DMS79 treated with DMSO at 0.1 percent for 48 hours (cell line): ENCODE measurements around the gene CCDC200.
"Not testable (repeated sequence)": the region's sequence is repeated elsewhere in the genome, so short reads cannot be mapped to it uniquely, and the experiment has no call there.

Source experiments
- DNase-seq: peaks from one replicate; lab custom pipeline; 2025; lab: John Stamatoyannopoulos, UW

CCDC200 gene

DNA sequence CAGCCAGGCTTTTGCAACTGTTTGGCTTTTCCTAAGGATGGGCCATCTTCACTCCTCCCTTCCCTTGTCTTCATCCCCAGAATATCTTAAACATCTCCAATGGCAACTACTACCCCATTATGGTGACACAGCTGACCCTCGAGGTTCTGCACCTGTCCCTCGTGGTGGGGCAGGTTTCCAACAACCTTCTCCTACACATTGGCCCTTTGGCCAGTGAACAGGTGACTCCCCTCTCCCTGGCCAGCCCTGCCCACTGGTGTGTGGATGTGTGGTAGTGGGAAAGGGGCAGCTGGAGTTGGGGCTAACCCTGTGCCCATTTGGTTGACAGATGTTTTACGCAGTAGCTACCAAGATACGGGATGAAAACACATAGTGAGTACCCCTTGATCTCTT is 12.1 kb downstream of the CCDC200 start:
- DNase-seq = no peak

DNA sequence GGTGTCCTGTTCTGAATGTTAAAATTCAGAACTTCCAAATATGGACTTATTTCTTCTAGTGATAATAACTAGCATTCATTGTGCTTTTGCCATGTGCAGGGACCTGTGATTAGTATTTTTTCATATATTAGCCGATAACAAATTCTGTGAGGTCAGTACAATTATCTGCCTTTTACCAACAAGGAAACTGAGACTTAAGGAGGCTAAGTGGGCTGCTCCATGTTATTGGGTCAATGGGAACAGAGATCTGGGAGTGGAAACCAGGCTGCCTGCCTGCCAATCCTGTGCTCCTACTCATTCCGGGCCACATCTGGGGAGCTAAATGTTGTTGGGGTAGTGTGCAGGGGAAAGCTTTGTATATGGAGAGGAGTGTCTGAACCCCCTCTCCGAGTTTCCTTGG is 13.1 kb downstream of the CCDC200 start:
- no peak for DNase-seq

DNA sequence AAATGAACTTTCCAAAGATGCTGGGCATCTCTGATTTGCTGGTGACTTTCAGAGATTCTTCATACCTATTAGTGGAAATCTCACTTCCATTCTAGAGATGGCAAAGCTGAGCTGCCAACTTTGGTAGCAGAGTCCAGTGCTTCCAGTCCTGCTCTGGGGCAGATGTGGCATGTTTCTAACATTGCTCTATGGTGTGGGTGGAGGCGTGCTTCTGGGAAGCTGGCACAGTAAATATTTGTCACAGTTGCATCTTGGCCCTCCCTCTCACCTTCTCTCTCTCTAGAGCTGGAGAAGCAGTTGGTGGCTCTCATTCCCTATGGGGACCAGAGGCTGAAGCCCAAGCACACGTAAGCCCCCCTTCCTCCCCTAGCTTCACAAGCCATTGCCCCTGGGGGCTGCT is 14.9 kb downstream of the CCDC200 start:
- no peak for DNase-seq

DNA sequence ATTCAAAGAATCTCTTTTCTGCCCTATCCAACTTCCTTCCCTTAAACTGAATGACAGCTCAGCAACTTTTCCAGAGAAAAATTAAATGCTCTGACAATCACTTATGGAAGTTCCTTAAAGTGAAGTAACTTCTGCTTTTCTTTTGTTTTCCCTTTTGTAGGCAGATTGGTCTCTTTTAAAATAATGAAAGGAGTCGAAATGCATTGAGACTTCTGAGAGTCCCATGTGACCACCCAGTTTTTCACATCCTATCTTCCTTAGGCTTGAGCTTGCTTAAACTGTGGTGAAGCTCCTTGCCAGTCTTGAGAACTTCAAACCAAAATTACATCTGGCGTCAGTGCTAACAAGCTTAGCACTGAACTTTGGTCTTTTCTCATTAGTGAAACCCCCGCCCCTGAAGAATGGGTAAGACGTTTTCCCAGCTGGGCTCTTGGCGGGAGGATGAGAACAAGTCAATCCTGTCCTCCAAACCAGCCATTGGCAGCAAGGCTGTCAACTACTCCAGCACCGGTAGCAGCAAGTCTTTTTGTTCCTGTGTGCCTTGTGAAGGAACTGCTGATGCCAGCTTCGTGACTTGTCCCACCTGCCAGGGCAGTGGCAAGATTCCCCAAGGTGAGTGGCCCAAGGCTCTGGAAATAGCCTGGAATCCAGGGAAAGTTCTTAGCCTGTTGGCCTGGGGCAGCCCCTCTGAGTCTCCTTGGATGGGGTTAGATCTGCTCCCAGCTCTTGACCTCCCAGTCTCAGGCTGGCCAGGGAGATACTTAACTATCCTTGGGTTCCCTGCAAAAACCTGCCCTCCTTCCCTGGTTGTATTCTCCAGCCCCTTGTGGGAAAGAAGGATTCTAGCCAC is 15.6 kb downstream of the CCDC200 start:
- DNase-seq = no peak

DNA sequence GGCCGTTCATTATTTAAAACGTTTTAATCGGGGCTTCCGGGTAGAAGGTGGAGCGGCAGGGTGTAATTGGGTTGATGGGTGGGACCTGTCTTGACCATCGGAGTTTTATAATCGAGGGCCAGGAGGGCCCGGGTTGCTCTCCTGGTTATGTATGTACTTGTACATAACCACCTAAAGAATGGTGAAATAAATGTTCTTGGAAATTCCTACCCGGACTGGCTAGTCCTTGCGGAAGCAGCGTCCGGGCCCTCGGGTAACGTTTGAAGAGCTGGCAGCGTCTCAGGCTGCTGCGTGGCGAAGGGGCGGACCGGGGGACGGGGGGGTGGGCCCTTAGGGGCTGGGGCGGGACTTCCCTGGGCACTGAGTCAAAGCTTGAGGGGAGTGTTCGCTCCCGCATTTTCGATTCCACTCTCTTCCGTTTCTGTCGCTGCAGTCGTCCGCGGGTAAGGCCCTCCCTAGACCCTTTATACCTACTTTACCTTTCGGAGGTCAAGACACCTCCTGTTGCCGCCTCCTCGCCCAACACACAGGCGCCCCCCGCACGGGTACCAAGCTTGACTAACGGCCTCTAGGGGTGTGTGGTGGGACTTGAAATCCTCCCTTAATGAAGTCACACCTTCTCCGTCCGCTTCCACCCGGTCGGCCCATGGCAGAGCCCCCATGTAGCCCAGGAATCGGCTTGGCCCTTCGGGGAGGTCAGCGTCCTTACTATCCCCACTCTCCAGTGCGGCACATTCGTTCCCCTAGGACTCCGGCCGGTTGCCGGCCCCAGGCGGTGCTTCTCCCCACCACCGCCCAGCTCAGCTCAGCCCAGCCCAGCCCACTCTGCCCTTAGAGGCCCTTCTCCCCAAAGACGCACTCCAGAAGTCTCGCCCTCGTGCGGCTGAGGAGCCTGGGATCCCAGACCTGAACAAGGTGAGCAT is 16.7 kb downstream of the CCDC200 start, which contains the start of gene TMEM106A:
Gene TMEM106A (plus strand): TSS at position 396 of the 923 bp plus-strand sequence. CDS start 1,167 bp downstream, outside the sequence.
- no peak for DNase-seq

DNA sequence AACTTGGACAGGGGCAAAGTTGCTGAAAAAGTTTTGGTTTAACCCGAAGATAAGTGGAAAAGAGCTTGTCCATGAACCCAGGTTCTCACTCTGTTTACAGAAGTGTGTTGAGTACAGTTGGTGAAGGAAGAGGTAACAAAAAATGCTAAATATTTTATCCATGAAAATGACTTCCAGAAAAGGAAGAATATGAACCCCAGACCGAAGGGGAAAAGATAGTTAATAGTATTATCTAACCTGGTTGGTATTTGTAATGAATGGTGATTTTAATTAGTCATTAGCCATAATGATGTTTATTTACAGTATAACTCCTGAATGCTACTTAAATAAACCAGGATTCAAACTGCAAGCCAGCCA is 17.3 kb downstream of the CCDC200 start:
- DNase-seq = no peak

DNA sequence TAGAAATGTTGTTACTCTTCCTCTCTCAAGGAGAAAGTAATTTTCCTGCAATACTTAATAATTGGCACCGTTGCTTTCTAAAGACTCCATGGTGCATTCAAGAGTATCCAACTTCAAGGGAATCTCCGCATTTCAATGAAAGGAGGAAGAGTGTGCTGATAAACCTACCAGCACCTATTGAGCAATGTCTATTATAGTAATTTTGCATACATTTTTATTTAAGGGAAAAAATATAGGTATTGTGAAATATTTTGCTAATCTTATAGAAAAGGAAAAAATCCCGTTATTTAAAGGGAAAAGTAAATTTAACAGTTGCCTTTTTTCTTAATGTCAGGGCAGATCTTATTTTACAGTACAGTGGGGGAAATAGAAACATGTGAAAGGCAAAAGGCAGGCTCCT is 17.8 kb downstream of the CCDC200 start:
- no peak for DNase-seq

DNA sequence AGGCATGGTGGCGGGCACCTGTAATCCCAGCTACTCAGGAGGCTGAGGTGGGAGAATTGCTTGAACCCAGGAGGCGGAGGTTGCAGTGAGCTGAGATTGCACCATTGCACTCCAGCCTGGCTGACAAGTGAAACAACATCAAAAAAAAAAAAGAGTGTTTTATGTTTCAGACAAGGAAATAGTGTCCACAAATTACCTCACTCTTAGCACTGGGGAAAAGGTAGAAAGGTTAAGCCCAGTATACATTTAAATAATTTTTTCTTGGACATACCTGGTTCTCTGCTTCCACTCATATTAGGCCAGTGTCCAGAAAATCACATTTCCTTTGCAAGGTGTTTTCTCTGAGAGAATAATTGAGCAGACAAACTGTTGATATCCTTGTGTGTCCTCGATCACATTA is 25.4 kb downstream of the CCDC200 start:
- not testable (repeated sequence) for DNase-seq

DNA sequence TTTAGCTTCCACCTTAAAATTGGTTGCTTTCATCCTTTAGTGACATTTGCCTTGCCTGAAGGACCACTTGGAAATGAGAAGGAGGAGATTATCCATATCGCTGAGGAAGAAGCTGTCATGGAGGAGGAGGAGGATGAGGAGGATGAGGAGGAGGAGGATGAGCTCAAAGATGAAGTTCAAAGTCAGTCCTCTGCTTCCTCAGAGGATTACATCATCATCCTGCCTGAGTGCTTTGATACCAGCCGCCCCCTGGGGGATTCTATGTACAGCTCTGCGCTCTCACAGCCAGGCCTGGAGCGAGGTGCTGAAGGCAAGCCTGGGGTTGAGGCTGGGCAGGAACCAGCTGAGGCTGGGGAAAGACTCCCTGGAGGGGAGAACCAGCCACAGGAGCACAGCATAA is 28.3 kb downstream of the CCDC200 start:
- DNase-seq = no peak

DNA sequence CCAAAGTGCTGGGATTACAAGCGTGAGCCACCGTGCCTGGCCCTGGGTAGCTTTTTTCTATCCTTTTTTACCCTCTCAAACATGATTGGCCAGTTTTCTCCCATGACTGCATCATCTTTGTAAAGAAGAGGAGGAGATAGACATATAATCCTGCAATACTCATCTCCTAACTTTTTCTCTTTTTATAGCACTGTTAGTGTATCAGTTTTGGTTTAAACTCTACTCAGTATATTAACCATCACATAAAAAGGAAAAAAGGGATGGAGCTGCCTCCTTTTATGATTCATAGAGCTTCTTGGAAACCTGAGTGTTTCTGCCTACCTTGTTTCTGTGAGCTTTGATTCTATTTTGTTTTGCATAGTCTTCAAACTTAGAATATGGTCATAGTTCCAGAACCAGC is 28.8 kb downstream of the CCDC200 start:
- DNase-seq = no peak

DNA sequence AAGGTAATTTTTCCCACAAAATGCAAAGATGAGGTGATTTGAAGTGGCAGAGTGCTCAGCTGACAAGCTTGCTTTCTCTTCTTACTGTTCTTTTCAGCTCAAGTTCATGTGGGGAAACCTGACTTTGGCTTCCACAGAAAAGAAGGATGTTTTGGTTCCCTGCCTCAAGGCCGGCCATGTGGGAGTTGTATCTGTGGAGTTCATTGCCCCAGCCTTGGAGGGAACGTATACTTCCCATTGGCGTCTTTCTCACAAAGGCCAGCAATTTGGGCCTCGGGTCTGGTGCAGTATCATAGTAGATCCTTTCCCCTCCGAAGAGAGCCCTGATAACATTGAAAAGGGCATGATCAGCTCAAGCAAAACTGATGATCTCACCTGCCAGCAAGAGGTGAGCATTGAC is 35.2 kb downstream of the CCDC200 start:
- DNase-seq = no peak

DNA sequence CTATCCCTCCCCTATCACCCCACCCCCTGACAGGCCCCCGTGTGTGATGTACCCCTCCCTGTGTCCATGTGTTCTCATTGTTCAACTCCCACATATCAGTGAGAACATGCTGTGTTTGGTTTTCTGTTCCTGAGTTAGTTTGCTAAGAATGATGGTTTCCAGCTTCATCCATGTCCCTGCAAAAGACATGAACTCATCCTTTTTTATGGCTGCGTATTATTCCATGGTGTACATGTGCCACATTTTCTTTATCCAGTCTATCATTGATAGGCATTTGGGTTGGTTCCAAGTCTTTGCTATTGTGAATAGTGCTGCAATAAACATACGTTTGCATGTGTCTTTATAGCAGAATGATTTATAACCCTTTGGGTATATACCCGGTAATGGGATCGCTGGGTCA is 41.8 kb downstream of the CCDC200 start:
- not testable (repeated sequence) for DNase-seq

DNA sequence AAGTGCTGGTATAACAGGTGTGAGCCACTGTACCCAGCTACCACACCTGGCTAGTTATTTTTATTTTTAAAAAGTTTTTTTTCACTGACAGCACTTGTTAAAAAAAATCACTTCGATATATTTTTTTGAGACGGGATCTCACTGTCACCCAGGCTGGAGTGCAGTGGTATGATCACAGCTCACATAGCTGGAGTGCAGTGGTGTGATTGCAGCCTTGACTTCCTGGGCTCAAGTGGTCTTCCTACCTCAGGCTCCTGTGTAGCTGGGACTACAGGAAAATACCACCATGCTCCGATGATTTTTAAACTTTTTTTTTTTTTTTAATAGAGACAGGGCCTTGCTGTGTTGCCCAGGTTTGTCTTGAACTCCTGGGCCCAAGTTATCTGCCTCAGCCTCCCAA is 44.5 kb downstream of the CCDC200 start:
- DNase-seq = no peak

DNA sequence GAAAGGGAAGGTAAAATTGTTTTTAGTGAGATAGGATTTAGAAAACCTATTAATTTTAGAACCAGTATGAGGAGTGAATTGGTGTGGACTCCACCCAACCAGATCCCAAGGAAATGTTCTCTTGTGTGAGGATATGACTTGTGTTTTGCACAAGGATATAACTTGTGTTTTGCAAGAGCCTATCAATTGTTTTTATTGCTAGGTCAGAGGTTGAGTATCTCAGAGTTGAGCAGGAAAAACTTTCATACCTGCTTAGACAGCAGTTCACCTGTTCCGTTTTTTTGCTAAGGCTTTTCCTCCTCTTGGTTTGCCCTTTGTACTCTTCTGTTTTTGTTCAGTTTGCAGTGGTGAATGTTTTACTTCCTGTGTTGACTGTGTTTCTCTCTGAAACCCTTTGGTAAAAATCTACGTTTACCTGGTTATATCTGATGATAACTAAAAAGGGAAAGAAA is 52.3 kb downstream of the CCDC200 start:
- DNase-seq = no peak

DNA sequence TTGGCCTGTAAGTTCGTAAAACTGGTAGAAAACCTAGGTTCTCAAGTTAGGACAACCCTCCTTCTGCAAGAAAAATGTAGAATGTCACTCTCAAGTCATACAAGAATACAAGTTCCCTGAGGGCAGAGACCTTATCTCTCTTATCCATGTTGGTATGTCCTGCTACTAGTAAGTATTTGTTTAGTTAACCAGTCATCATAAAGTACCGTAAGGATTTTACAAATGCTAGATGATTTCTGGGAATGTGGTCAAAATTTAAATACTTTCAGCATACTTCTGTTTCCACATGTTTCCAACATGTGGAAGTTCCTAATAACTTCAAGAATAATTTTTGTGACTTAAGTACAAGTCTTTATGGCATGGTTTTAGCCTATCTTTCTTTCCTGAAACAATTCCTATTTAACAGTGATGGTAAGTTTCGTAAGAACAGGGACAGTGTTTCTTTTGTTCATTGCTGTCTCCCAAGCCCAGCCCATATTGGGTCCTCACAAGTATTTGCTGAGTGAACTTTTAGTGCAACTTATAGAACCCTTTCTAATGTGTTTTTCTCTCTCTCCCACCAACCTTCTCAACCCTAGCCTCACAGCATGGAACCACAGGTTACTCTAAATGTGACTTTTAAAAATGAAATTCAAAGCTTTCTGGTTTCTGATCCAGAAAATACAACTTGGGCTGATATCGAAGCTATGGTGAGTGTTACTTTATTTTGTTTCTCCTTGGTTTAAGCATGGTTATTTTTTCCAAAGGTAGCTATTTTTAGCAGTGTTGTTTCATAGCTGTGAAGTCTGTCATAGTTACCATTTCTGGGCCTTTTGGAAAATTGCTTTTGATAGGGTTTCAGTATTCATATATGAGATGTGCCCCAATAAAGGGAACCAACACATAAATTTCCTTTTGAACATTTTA is 53.0 kb downstream of the CCDC200 start:
- no peak for DNase-seq

DNA sequence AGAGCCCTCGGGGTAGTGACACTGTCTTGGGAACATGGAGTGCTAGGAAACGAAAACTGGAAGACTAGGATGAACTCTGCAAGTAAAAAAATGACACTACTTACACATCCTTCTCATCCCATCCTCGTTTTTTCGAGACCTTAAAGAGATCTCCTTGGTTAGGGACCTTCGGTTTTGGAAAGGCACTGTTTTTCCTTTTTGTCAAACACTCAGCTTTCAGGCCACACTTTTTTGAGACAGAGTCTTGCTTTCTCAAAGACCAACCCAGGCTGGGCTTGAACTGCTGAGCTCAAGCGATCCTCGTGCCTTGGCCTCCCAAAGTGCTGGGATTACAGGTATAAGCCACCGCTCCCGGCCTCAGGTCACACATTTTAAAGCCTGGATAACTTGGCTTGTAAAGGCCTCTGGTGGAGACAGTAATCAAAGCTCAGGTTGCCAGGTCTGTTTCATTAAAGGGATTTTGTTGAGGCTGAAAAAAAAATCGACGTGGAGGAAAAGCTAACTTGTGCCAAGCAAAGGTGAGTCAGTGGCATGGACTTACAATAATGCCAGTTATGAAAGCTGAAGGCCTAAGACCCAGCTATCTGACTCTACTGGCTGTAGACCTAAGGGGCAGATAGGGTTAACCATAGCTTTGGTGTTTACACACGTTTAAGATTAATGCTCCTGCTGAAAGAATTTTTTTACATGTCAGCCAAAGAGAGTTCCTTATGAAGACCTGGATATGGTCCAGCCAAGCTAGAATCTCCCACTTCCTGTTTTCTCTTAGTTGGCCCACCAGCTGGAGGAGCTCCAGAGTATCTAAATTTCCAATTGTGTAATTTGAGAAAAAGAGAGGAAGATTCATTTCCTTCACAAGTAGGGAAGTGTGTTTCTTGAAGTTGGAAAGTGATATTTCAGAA is 56.6 kb downstream of the CCDC200 start:
- peak; percentile 57 for DNase-seq
